HFF-Myc (cell line): Measurements from ENCODE around the gene KCNK7.

Experiments
- DNase-seq: peaks from one replicate; pipeline ENCODE4 v3.0.0-alpha.2; 2011; ENCODE audit warnings: low read depth; ENCODE audit errors: extremely low read depth
- H3K4me3 ChIP-seq: replicated peaks from 2 replicates; pipeline ENCODE4 v1.5.1; 2011; ENCODE audit warnings: low read depth, mild to moderate bottlenecking, control low read depth, low read length
- TF ChIP-seq, protein P1 (sequence below): IDR thresholded peaks from 2 replicates; pipeline ENCODE4 v1.5.1; 2012; ENCODE audit warnings: mild to moderate bottlenecking, low read depth, low read length, control low read depth; ENCODE audit errors: missing control alignments

Gene KCNK7

DNA sequence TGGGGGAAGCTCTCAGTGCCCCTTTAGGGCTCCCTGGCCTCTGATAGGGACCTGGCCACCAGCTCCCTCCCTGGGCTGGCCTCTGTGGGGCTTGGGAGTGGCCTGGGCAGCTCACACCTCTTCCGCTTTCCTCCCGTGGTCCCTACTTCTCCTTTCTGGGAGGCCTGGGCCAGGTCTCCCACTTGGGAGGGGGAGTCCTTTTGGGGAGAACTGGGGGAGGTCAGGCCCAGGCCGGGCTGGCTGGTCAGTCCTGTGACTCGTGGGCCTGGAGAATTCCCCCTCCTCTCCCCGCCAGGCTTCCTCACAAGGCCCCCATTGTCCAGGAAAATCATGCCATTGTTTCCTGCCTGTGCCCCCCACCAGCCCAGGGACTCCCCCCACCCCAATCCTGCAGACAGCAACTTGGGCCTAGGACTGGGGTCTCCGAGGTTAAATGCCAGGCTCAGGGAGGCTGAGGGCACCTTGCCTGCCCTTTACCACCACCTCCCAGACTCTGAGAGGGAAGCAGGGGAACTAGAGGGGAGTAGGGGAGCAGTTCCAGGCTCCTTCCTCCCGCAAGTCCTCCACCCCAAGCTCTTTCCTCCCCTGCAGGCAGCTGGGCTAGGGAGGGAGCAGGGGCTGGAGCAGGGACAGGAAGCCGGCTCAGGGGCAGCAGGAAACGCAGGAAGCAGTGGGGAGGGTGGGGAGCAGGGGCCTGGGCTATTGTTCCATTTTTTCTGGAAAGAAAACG, 15.6 kb upstream of the KCNK7 start:
- TF ChIP-seq, protein P1, sequence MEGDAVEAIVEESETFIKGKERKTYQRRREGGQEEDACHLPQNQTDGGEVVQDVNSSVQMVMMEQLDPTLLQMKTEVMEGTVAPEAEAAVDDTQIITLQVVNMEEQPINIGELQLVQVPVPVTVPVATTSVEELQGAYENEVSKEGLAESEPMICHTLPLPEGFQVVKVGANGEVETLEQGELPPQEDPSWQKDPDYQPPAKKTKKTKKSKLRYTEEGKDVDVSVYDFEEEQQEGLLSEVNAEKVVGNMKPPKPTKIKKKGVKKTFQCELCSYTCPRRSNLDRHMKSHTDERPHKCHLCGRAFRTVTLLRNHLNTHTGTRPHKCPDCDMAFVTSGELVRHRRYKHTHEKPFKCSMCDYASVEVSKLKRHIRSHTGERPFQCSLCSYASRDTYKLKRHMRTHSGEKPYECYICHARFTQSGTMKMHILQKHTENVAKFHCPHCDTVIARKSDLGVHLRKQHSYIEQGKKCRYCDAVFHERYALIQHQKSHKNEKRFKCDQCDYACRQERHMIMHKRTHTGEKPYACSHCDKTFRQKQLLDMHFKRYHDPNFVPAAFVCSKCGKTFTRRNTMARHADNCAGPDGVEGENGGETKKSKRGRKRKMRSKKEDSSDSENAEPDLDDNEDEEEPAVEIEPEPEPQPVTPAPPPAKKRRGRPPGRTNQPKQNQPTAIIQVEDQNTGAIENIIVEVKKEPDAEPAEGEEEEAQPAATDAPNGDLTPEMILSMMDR, result no peak
- DNase-seq, result no peak
- H3K4me3 ChIP-seq, result peak overlapping the region; percentile 76

DNA sequence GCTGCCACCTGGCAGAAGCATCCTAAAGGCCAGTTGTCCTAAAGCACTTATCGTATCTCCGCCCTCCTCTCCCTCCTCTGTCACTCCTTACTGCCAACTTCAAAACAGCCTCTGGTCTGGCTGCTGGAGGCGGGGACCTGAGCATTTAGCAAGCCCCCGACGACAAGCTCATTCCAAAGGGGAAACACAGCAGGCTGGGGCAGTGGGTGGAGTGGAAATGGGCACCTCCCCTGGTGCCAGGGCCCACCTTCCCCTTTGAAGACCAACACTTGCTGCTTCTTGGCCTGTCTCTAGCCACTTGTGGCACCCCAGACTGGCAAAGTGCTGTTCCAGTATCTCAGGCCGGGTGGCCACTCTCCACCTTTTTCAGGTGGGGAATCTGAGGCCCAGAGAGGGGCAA, 14.8 kb upstream of the KCNK7 start:
- no peak overlapping the region for H3K4me3 ChIP-seq
- TF ChIP-seq, protein P1, result no peak
- no peak for DNase-seq

DNA sequence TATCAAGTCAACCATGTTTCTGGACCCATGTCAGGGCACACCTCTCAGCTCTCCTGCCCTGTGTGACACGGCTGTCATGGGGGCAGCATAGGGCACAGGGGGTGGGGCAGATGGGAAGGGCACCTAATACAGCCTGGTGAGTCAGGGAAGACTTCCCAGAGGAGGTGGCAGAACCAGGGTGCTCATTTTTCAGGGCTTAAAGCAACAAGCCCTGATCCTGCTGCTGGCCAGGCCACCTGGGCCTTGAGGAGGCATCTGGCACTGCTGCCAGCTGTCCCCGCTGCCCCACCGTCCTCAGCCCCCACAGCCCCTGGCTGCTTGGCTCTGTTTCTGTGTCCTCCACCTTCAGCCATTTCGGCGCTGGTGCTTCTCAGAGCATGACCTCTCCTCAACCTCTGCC, 14.1 kb upstream of the KCNK7 start:
- TF ChIP-seq, protein P1, result no peak
- no peak for DNase-seq
- no peak overlapping the region for H3K4me3 ChIP-seq

DNA sequence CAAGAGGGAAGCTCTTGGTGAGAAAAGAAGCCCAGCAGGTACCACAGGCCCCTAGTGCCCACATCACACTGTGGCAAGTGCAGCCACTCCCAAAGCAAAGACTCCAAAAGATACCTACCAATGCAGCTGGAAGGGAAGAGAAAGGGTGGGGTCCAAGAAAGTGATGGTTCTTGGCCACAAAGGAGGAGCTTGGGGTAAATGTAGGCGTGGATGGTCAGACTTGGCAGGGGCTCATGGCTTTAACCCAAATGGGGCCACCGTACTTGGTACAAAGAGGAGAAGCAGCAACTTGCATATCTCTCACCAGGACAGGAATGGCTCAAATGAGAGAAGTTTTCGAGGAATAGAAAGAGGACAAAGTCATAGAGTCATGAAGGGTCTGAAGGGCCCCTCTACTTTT, 13.6 kb upstream of the KCNK7 start:
- DNase-seq, result no peak
- H3K4me3 ChIP-seq, result no peak overlapping the region
- TF ChIP-seq, protein P1, result no peak

DNA sequence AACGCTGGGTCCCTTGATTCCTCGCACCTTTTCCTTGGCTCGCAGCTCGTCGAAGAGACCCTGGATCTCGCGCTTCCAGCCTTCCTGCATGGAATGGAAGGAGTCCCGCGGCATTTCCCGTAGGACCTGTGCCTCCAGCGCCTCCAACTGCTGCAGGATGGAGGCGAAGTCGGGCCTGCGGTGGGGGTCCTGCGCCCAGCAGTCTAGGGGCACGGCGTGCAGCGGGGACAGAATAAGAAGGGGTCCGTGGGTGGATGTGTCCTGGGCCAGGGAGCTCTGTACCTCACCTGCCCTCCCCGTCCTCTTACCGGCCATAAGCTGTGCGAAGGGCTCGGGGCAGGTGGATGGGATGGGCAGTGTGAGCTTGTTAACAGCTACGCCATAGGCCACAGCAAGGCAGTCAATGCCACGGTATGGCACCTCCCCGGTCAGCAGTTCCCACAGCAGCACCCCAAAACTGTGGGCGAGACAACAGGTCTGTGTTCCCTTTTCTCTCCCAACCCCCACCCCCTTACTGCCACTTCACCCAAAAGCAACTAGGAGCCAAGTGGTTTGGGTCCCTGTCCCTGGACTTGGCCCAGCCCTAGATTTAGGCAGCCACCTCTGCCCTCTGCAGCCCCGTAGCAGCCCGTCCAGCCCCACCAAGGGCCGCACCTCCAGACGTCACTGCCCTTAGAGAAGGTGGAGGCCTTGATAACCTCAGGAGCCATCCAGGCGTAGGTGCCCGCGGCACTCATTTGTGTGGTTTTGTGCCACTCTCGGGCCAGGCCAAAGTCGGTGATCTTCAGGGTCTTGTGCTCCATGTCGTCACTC, 12.2 kb upstream of the KCNK7 start:
- peak overlapping the region; percentile 35 for H3K4me3 ChIP-seq
- TF ChIP-seq, protein P1, result no peak
- no peak for DNase-seq

DNA sequence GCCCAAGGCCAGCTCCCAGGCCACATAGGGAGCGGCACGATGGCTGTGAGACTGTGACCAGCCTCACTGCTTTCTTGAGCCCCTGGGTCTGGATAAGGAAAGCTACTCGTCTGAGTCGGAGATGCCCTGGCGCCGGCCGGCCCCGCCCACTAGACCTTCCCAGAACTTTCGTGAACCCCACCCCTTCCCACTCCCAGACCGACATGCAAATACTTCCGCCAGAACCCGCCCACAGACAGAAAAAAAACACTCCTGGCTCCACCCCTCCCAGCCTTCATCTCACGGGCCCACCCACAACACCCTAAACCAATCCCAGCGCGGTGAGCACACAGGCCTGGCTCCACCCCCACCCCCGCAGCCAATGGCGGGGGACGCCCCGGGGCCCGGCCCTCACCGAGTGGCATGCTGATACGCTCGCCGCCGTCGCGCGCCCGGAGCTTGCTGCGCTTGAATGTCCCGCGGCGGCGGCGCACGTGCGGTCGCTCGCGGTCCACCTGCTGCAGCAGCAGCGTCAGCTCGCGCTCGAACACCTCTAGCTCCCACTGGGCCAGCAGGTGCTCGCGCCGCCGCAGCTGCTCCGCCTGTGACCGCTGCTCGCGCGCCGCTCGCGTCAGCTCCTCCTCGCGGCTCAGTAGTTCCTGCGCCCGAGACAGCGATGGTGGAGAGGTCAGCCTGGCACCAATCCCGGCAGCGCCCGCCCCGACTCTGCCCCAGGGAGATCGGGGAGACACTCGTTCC, 11.4 kb upstream of the KCNK7 start:
- peak overlapping the region; percentile 35 for H3K4me3 ChIP-seq
- TF ChIP-seq, protein P1, result no peak
- DNase-seq, result peak; percentile 88
